LNCaP clone FGC (cell line): ENCODE data around the gene VSTM5.

Experiments
- DNase-seq: peaks from one replicate; pipeline ENCODE4 v3.0.0-alpha.2; 2011; ENCODE audit warnings: low read depth
- H3K4me3 ChIP-seq: 2 replicates; pipeline ENCODE4 v1.5.1; 2011; ENCODE audit warnings: mild to moderate bottlenecking, low read depth, low read length, control low read depth
- CTCF ChIP-seq: IDR thresholded peaks from 2 replicates; pipeline ENCODE4 v1.5.1; 2012; ENCODE audit warnings: mild to moderate bottlenecking; ENCODE audit not compliant: control insufficient read depth, insufficient read depth; ENCODE audit errors: extremely low read depth

The VSTM5 gene

GRCh38 chr11:93852242-93852641, 1.8 kb upstream of the VSTM5 start:
- TF ChIP-seq CTCF: no peak
- no peak overlapping the region for H3K4me3 ChIP-seq
- no peak for DNase-seq

GRCh38 chr11:93849751-93850593, 446 bp downstream of the VSTM5 start:
- DNase-seq: no peak
- TF ChIP-seq CTCF: no peak
- no peak overlapping the region for H3K4me3 ChIP-seq

GRCh38 chr11:93849201-93849600, 1.2 kb downstream of the VSTM5 start:
- no peak overlapping the region for H3K4me3 ChIP-seq
- TF ChIP-seq CTCF: no peak
- DNase-seq: no peak

- TF ChIP-seq CTCF: no peak
- no peak overlapping the region for H3K4me3 ChIP-seq
- DNase-seq: no peak
Observed at GRCh38 chr11:93846411-93846810, 4.0 kb downstream of the VSTM5 start.

- TF ChIP-seq CTCF: no peak
- H3K4me3 ChIP-seq: no peak overlapping the region
- no peak for DNase-seq
Observed at GRCh38 chr11:93845181-93846092, 5.0 kb downstream of the VSTM5 start.

- H3K4me3 ChIP-seq: no peak overlapping the region
- TF ChIP-seq CTCF: no peak
- no peak for DNase-seq
Observed at GRCh38 chr11:93844568-93844967, 5.8 kb downstream of the VSTM5 start.
